CD4-positive, alpha-beta T cell treated with Interferon gamma for 1 hour (primary cell): ENCODE results near the gene BTLA.
"Not testable (repeated sequence)": the region's sequence is repeated elsewhere in the genome, so short reads cannot be mapped to it uniquely, and the experiment has no call there.

Experiments
- DNase-seq: peaks from one replicate; pipeline ENCODE4 v3.0.0-alpha.2; 2020

Gene BTLA

DNA sequence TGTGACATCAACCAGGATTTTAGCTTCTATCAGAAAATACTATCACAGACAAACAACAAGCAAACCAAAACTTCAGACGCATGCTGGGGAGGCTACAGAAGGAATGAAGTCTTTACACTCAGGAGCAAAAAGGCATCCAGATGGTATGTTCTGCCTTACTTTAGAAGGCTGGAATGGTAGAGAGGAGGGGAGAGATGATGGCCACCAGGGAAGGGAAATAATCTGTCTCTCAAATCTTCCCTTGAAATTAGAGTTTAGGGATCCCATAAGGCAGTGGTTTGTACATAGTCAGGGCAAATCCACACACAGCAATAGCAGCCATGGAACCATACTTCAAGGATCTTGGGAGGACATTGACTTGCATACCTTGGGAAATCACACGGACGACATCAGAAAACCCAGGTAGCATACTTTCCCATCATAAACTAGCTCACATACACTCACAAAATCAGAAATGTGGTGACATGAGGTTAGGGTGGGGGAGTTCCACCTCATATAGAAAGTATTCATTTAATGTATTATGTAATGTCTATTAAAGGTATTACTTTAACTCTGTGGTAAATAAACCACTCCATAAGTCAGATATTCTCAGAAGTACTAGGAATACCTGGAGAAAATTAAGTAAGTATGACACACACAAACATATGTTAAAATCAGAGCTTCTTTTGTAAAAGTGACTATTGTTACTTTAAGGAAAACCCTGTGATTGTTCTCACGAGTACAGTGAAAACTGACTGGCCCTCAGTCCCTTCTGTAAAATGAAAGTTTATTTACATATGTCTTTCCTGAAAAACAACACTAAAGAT is 9.4 kb downstream of the BTLA start:
- DNase-seq, result no peak

DNA sequence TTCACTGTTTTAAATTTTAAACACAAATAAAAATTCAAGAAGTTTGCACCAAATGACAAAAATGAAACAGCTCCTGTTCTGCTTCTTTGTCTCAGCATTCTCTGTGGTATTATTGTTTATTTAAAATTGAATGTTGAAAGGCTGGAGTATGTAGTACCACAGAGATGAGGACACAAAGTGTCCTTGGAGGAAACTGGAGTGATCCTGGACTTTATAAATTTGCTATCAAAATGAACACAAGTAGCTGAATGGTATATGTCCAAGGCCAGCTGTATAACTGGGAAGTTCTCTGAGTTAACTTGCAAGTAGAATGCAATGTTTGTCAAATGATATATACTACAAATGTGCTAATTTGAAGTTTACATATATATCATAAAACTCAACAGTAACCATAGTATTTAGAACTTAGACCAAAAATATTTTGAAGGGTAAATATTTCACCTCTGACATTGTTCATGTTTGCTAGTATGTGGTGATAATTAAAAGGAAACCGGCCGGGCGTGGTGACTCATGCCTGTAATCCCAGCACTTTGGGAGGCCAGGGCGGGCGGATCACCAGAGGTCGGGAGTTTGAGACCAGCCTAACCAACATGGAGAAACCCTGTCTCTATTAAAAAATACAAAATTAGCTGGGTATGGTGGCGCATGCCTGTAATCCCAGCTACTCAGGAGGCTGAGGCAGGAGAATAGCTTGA is 12.3 kb downstream of the BTLA start:
- DNase-seq, result no peak

DNA sequence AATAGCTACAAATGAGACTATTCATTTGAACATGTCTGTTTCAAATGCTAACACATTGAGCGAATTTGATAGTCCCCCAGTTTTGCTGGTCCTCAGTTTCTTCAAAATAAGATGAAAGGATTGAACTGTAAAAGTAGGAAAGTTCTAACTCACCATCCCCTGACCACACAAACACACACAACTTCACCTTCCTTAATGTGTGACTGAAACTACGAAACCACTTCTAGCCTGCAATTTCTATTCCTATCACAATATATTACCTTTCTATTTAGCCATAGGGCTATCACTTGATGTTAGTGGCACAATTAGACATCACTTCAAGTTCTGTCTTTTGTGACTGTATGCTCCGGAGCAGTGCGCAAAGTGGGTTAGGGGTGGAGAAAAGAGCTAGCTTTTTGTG is 14.9 kb downstream of the BTLA start:
- no peak for DNase-seq

DNA sequence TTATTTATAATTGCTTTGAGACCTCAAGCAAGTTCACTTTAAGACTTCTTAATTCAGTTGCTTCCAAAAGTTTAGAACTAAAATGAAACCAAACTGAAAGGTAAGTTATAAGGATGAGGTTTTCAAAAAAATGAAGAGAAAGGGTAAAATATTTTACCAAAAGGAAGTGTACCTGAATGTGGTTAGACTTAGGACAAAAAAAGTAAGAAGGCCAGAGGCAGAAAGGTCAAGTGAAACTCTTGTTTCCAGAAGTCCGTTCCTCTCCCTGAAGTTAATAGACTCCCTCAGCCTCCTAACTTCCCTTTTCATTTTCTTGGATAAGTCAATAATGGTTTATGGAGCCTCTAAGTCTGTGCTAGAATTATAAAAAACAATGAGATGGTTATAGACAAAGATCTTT is 16.6 kb downstream of the BTLA start:
- DNase-seq, result no peak

DNA sequence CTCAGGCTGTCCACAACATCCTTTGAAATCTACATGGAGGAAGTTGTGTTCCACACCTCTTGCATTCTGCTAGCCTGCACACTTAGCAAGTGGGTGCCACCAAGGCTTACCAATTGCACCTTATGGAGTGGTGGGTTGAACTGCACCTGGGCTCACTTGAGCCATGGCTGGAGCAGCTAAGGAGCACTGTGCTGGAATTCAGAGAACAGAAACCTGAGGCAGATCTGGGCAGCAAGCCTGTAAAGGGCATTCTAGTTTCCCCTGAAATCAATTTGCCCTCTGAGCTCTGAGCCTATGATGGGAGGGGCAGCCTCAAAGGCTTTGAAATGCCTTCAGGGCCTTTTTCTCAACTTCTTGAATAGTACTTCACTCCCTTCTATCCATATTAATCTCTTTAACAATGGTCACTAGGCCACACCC is 18.0 kb downstream of the BTLA start:
- no peak for DNase-seq

DNA sequence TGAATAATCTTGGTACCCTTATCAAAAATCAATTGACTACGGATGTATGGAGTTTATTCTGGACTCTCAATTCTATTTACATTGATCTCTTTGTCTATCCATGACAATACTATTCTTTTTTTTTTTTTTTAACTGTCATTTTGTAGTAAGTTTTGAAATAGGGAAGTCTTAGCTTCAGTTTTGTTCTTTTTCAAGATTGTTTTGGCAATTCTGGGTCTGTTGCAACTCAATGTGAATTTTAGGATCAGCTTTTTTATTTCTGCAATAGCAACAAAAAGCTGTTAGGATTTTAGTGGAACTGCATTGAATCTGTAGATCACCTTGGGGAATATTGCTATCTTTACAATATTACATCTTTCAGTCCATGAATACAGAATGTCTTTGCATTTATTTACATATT is 21.4 kb downstream of the BTLA start:
- no peak for DNase-seq

DNA sequence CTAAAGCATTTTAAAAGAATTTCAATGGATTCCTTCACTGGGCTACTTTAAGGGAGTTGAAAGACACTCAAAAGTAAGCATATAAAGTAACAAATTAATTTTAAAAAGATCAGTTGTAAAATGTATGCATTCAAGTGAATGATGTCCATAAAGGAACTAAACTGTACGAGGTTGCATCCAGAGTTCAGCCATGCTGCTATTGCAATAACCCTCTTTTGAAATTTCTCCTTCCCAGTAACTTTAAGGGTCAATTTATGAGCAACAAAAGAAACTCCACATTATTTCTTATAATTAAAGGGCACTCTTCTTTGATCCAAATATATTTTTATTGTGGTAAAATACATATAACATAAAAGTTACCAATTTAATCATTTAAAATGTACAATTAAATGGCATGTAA is 22.9 kb downstream of the BTLA start:
- no peak for DNase-seq

DNA sequence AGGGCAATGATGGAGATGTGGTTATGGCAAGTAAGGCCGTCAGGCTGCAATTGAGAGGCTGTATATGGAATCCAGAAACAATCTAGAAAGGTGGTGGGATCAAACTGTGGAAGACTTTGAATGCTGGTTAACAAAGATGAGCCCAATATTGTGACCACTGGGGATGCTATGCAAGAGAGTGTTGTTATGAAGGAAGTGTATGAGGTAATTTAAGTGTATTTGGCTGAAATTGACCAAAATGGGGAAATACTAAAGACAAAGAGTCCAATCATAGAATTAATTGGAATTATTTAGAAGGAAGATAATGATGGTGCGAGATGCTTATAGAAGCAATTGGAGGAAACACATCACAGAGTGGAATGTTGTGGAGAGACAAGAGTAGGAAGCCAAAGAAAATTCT is 24.5 kb downstream of the BTLA start:
- DNase-seq, result no peak

DNA sequence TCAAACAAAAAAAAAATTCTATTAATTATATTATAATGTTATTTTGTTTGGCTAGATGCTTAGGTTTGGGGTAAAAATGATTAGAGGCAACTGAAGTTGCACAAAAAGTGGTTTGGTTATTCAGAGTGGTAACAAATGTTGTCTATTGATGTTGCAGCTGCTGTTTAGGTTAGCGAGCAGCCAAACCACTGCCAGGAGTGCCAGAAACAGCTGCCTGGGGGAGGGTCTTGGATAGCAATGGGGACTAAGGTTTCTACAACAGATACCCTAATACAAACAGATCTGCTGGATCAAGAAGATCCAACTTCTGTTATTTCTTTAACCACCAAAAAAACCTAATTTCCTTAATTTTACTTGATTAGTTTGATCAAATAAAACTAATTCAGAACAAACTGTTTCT is 26.6 kb downstream of the BTLA start:
- no peak for DNase-seq

DNA sequence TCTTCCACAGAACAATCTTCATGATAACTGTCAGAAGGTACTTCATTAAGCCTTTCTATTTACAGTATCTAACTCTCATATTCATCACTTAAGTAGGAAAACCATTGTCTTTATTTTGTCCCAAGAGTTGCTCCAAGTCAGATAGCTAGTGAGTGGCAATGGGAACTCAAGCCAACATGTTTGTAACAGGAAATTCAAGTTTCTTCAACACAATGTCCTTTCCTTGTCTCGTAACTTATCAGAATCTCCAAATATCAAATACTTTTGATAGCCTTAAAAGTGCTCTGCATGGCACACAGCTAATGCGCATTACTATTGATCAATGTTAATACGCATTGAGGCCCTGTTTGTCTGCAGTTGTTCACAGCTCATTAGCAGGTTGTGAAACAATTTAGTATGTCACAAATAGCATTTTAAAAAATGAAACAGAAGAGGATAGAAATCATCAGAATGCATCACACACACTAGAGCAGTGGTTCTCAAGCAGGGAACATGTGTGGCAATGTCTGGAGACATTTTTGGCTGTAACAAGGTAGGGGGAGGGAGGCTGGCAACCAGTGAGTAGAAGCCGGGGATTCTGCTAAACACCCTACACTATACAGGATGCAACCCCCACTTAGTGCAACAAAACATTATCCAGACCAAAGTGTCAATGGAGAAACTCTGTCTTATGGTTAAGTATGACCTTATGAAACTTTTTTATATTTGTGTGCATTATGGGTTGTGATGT is 27.5 kb downstream of the BTLA start:
- no peak for DNase-seq

DNA sequence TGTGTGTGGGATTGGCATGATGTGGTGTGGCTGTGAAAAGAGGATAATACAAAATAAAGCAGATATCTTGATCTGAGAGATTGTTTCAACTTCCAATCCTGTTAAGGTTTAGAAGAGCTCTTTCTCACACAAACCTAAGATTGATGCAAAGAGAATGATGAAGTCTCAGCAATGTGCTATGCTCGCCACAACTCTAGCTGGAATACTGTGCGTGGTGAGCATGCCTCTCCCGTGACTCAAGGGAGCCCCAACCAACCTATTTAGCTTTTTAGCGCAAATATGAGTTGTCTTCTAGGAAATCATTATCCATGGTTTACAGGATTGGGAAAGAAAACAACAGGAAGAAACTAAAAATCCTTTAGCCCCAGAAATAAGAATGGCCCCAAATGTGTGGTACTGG is 28.5 kb downstream of the BTLA start:
- no peak for DNase-seq

DNA sequence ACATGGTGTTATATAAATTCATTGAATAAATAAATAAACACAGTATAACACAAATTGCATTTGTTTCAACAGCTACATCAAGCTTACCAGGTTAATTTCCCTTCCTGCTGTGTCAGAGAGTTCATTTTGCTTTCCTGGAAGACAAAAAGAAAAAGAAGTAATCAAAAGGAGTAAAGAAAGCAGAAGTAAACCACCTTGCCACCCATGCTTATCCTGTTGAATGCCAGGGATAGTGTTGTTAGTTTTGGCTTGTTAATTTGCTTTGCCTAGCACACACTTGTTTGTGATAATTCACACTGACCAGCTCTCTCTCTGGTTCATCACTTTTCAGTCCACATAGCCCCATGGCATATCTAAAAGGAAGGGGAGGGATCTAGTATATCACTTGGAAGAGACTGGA is 29.6 kb downstream of the BTLA start:
- no peak for DNase-seq

DNA sequence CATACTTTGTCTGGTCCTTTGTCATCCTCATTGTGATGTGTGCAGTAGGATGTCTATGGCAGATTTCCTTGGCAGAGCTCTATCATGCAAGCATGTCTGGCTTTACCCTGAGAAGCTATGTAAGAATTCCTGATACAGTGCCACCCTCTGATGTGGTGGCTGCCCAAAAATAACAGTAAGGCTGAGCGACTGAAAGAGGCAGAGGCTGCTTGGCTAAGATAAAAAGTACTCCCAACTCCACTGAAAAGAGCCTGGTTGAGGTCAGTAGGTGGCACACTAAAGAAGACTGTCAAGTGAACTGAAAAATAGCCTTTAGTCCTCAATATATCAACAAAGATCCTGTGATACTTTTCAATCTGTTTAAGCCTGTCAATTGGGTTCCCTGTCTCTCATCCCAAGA is 31.7 kb downstream of the BTLA start:
- DNase-seq, result no peak

DNA sequence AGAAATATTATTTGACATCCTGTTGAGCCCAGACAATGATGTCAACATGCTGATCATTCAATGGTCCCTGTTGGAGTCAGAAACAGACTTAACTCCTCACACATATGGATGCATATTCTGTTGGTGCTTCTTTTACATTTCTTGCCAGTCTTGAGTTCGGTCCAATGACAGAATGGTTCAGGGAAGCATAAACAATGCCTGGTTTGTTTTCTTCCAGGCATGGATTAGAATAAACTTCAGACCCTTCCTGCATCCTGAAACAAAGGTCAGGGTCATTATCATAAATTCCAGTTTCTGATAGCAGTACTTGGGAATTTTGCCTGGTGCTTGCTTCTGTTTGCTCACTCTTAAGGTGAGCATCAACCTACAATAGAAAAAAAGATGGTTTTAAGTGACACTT is 33.3 kb downstream of the BTLA start:
- no peak for DNase-seq

DNA sequence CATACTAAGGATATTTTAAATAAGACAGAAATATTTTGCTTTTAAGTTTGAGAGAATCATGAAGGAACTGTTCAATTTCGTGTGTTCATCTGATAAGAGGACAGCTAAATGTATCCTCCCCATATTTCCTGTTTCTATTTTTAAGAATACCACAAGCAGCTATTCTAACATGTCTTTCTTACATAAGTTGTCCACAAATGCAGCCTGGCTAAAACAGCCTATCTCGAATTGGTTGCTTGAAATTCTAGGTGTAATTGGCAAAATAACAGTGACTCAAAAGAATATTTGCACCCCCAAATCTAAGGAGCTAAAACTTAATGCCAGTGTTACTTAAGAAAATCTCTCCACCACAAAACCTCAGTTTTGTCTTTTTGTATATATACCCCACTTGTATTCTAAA is 35.0 kb downstream of the BTLA start:
- DNase-seq, result no peak

DNA sequence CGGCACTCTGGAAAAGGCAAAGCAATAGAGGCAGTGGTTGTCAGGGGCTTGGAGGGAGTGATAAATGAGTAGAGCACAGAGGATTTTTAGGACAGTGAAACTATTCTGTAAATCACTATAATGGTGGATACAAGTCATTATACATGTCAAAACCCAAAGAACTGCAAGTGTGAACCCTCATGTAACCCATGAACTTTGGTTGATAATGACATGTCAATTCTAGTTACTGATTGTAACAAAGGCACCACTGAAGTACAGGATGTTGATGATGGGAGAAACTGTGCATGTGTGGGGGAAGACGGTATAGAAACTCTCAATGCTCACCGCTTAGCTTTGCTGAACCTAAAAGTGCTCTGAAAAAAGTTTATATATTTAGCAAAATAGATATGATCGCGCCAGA is 36.0 kb downstream of the BTLA start:
- no peak for DNase-seq

DNA sequence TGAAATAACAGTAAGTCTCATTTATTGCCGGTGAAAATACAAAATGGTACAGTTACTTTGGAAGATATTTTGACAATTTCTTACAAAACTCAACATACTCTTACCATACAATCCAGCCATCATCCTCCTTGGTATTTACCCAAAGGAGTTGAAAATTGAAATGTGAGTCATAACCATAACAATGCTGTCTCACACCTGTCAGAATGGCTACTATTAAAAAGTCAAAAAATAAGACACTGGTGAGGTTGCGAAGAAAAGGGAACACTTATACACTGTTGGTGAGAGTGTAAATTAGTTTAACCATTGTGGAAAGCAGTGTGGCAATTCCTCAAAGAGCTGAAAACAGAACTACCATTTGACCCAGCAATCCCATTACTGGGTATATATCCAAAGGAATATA is 37.5 kb downstream of the BTLA start:
- not testable (repeated sequence) for DNase-seq

DNA sequence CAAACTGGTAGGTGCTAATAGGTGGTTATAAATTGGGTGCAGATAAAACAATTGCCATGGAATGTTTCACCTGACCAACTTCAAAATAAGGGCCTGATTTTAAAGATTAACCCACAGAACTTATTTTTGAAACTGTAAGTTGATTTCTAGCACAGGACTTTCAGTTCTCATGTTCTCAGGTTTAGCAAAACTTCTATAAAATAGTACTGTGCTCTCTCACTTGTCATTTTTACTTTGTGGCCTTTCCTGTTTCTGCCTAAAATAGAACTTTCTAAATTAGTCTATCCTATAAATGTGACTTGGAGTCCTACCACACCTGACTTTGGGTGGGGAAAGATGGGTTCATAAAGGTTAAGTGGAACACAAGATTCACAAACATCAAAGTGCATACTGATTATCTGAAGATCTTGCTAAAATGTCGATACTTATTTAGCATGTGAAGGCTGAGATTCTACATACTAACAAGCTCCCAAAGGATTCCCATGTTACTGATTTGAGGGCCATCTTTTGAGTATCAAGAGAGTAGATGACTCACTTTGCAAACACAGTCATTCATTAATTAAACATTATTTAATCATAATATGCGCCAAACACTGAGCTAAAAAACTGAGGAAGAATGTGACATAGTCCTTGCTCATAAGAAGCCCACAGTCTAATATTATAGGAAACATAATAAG is 38.6 kb downstream of the BTLA start:
- no peak for DNase-seq

DNA sequence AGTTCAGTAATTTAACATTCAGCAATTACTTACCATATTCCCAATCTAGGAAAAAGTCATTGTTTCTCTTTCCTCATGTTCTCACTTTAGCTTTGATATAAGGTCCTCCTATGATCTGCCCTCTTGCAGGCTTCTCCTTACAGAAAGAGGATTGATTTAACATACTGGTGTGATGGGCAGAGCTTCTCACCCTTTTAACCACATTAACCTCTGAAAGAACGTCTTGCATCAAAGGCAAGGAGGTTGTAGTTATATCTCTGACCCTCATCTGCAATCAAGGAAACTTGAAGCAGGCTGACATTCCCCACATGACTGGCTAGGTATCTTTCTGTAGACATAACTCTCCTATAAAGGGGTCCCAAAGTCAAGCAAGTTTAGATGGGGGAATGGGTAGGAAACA is 39.5 kb downstream of the BTLA start:
- no peak for DNase-seq

DNA sequence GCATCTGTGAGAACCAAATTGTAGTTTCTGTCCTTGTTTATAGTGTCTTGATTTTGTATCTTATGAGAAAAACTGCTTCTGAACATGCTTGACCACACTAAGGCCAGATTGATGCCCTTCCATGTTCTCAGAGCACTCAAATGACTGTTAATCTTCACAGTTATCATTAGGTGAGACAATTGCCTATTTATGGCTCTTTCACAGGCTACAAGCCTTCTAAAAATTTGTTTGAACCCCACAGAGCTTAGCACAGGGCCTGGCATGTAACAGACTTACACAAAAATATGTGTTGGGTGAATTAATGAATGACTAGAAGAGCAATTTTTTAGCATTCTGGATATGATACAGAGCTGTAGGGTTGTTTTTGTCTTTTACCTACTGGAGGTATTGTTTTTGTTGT is 43.1 kb downstream of the BTLA start:
- DNase-seq, result no peak

DNA sequence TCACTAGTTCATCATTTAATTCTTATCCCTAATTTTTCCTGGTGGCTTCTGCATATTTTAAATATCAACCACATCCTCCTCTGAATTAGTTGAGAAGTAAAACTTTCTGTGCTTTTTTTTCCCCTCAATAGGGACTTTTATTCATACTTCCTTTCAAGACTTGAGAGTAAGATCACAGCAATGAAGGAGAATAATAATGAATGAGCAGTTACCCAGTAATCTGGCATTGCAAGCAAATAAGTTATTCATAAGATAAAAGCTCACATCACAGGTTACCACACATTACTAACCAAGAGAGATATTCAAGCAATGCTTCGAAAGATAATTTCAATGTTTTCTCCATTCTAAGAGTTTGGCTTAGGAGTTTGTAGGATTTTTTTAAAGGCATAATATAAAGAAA is 50.3 kb downstream of the BTLA start:
- no peak for DNase-seq

DNA sequence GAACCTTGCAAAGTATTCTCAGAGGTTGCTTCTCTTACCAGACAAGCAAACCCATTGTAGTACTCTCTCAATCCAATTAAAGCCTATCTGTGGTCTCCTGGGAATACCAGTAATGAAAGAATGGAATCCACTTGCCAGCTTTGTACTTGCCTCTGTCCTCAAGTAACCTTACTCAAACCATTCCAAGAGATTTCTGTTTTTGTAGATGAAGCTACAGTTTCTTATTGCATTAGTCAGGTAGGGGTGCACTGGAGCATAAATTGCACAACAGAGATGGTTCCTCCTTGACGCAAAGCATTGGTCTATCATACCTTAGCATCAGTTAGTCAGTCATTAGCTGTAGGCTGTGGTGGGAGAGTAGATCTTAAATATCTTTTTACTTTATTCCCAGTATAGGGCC is 52.9 kb downstream of the BTLA start:
- DNase-seq, result no peak

DNA sequence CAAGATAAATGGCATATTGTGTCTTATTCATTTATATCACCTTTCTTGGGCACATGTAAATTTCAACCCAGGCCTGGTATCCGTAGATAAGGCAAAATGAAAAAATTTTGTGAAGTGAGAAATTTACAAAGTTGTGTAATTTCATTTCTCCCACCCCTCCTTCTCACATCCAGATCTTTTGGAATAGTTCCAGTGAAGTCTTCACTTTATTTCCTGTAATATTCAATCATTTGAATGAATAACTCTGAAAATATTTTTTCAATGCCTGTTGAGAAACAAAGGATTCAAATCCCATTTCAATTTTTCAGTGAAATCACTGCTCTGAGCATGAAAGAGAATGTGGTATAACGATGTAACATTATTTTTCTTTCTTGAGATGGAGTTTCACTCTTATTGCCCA is 53.4 kb downstream of the BTLA start:
- no peak for DNase-seq
